Esophagus muscularis mucosa (tissue), 4 donors: ENCODE results near the gene CTNNA3. TPM values are rescaled to one million over a fixed set of nuclear protein-coding genes. Genes with fewer than 3 reads are reported as not detected.

Experiments
- DNase-seq: peaks from one replicate; pipeline ENCODE4 v3.0.0-alpha.2; 2017; ENCODE audit errors: extremely low spot score
- H3K27ac ChIP-seq, 4 donors: fragments of 200-600 bp; sonication (generic); replicated peaks in 1 of 4; 1 replicate in 3 of 4; 2 replicates in 1 of 4; pipeline ENCODE4 v1.5.1; 2016 to 2019; ENCODE audit warnings: mild to moderate bottlenecking in 1 of 4
- H3K27me3 ChIP-seq, 4 donors: fragments of 200-600 bp; sonication (generic); one replicate each; pipeline versions ENCODE4 v1.5.1 to v1.6.0; 2016 to 2019
- H3K36me3 ChIP-seq, 4 donors: fragments of 200-600 bp; sonication (generic); one replicate each; pipeline ENCODE4 v1.5.1; 2016 to 2019
- H3K4me1 ChIP-seq, 4 donors: fragments of 200-600 bp; sonication (generic); one replicate each; pipeline ENCODE4 v1.5.1; 2016 to 2019
- H3K4me3 ChIP-seq, 4 donors: fragments of 200-600 bp; sonication (generic); 1 replicate in 2 of 4; 2 replicates in 2 of 4; pipeline ENCODE4 v1.5.1; 2016 to 2019; ENCODE audit warnings: mild to moderate bottlenecking in 4 of 4, moderate library complexity in 1 of 4
- H3K9me3 ChIP-seq, 4 donors: fragments of 200-600 bp; sonication (generic); 1 replicate in 3 of 4; 2 replicates in 1 of 4; pipeline ENCODE4 v1.5.1; 2016 to 2019
- EP300 ChIP-seq: sonication (generic); formaldehyde crosslinking; IDR thresholded peaks from one replicate; pipeline ENCODE4 v1.6.1; 2017; ENCODE audit warnings: antibody characterized with exemption
- POLR2A ChIP-seq: fragments of 450-650 bp; IDR thresholded peaks from one replicate; pipeline ENCODE4 v1.6.1; 2017; ENCODE audit warnings: antibody characterized with exemption, moderate library complexity, mild to moderate bottlenecking, low read depth
- POLR2AphosphoS5 ChIP-seq, 2 donors: sonication (generic); formaldehyde crosslinking; IDR thresholded peaks; one replicate each; pipeline ENCODE4 v1.6.1; 2017; ENCODE audit warnings: antibody characterized with exemption in 2 of 2
- WGBS: methylation state at CpG from one replicate; pipeline ENCODE4 v1.1.5; 2018; 5-methylcytosine and 5-hydroxymethylcytosine counted together
- intact Hi-C: fragments of 100-400 bp; cut with DNase I; formaldehyde crosslinking; loops from one replicate; pipeline ENCODE4 v1.15.1; 2023
- total RNA-seq, 4 donors: library from RNA; depleted of rRNA; stranded (reverse); fragments of >200 nt; gene quantifications; one replicate each; pipeline versions ENCODE4 v1.1.0 to v1.2.1, GENCODE V29; 2016
- TF ChIP-seq, protein P1 (sequence below), 3 experiments: fragments of 200-600 bp in 2 of 3; fragments of 450-650 bp in 1 of 3; sonication (generic) in 2 of 3; IDR thresholded peaks; one replicate each; pipeline ENCODE4 v1.5.1; 2017 to 2019; ENCODE audit warnings: antibody characterized with exemption in 3 of 3, mild to moderate bottlenecking in 2 of 3, moderate library complexity in 1 of 3

The CTNNA3 gene
- total RNA-seq, 4 donors from 2014 or later = 5.1 to 27.8 (median 17.6) TPM

- TF ChIP-seq POLR2AphosphoS5 (IDR thresholded peaks at IDR 0.05) (no peak), EP300 (no peak), POLR2A (no peak)
- TF ChIP-seq, protein P1, sequence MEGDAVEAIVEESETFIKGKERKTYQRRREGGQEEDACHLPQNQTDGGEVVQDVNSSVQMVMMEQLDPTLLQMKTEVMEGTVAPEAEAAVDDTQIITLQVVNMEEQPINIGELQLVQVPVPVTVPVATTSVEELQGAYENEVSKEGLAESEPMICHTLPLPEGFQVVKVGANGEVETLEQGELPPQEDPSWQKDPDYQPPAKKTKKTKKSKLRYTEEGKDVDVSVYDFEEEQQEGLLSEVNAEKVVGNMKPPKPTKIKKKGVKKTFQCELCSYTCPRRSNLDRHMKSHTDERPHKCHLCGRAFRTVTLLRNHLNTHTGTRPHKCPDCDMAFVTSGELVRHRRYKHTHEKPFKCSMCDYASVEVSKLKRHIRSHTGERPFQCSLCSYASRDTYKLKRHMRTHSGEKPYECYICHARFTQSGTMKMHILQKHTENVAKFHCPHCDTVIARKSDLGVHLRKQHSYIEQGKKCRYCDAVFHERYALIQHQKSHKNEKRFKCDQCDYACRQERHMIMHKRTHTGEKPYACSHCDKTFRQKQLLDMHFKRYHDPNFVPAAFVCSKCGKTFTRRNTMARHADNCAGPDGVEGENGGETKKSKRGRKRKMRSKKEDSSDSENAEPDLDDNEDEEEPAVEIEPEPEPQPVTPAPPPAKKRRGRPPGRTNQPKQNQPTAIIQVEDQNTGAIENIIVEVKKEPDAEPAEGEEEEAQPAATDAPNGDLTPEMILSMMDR (IDR thresholded peaks at IDR 0.05) = no peak
- Histone ChIP-seq H3K4me3 (no peak overlapping the region), H3K9me3 (no peaks in the 10 kb centered on the region), H3K36me3 (no peaks in the 10 kb centered on the region), H3K27me3 (no peaks in the 10 kb centered on the region), H3K4me1 (no peaks in the 10 kb centered on the region), H3K27ac (no peak overlapping the region)
- intact Hi-C loops = no loop called here
- 35% methylated on average over 3 of the region's 3 CpGs for WGBS
- DNase-seq = no peak
Observed at GRCh38 chr10:67269828-67270227, 426.2 kb downstream of the CTNNA3 start.

DNA sequence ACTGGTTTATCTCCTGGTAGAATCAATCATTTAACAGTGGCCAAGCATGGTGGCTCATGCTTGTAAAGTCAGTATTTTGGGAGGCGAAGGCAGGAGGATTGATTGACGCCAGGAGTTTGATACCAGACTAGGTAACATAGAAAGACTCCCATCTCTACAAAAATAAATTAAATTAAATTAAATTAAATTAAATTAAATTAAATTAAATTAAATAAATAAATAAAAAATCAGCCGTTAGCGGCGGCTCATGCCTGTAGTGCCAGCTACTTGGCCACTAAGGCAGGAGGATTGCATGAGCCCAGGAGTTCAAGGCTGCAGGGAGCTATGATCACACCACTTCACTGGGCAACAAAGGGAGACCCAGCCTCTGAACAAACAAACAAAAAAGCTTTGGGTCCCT is 427.8 kb downstream of the CTNNA3 start:
- H3K4me3 ChIP-seq = no peak overlapping the region
- 96% methylated on average over 5 of the region's 5 CpGs for WGBS
- TF ChIP-seq, protein P1 (IDR thresholded peaks at IDR 0.05) = no peak
- TF ChIP-seq POLR2A (no peak), EP300 (no peak), POLR2AphosphoS5 (IDR thresholded peaks at IDR 0.05) (no peak)
- no peaks in the 10 kb centered on the region for H3K36me3 ChIP-seq
- no peaks in the 10 kb centered on the region for H3K4me1 ChIP-seq
- H3K27ac ChIP-seq = no peak overlapping the region
- no peak for DNase-seq
- intact Hi-C loops = no loop called here
- H3K9me3 ChIP-seq = no peaks in the 10 kb centered on the region
- no peaks in the 10 kb centered on the region for H3K27me3 ChIP-seq

GRCh38 chr10:67262675-67263074 is 433.3 kb downstream of the CTNNA3 start:
- WGBS = 63% methylated on average over 4 of the region's 4 CpGs
- H3K27me3 ChIP-seq = no peaks in the 10 kb centered on the region
- no peaks in the 10 kb centered on the region for H3K9me3 ChIP-seq
- DNase-seq = no peak
- H3K4me1 ChIP-seq = no peaks in the 10 kb centered on the region
- H3K36me3 ChIP-seq = no peaks in the 10 kb centered on the region
- H3K27ac ChIP-seq = no peak overlapping the region
- TF ChIP-seq POLR2A = no peak
- TF ChIP-seq, protein P1 (IDR thresholded peaks at IDR 0.05) = no peak
- no peak for TF ChIP-seq EP300
- TF ChIP-seq POLR2AphosphoS5 (IDR thresholded peaks at IDR 0.05) = no peak
- H3K4me3 ChIP-seq = no peak overlapping the region
- intact Hi-C loops = no loop called here

DNA sequence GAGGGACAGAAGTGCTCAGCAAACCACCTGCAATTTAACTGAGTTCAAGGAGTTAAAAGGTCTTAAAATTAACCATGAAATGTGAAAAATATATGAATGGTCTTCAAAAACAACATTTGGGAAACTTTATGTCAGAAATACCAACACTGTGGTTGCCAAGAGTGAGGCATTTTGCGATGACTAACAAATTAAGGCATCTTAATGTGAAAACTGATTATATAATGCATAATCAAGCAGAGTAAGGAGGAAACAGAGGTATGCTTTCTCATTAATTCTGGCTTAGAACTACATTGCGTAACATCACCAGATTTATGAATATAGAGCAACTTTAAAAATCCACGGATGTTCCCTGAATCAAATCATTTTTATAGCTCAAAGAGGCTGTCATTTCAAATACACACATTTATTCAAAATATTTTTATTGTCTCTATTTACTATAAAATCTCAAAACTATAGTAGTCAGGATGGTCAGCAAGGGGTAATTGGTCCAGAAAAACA is 434.6 kb downstream of the CTNNA3 start:
- Histone ChIP-seq H3K4me1 (no peaks in the 10 kb centered on the region), H3K4me3 (no peak overlapping the region), H3K27ac (no peak overlapping the region), H3K9me3 (no peaks in the 10 kb centered on the region), H3K27me3 (no peaks in the 10 kb centered on the region), H3K36me3 (no peaks in the 10 kb centered on the region)
- TF ChIP-seq POLR2A = no peak
- TF ChIP-seq POLR2AphosphoS5 (IDR thresholded peaks at IDR 0.05) = no peak
- TF ChIP-seq, protein P1 (IDR thresholded peaks at IDR 0.05) = no peak
- TF ChIP-seq EP300 = no peak
- WGBS = 90% methylated on average over 3 of the region's 3 CpGs
- intact Hi-C loops = no loop called here
- no peak for DNase-seq

- Histone ChIP-seq H3K4me1 (no peaks in the 10 kb centered on the region), H3K27me3 (no peaks in the 10 kb centered on the region), H3K27ac (no peak overlapping the region), H3K9me3 (no peaks in the 10 kb centered on the region), H3K36me3 (no peaks in the 10 kb centered on the region), H3K4me3 (no peak overlapping the region)
- no peak for DNase-seq
- WGBS = 93% methylated on average over 4 of the region's 4 CpGs
- no peak for TF ChIP-seq POLR2A
- no peak for TF ChIP-seq POLR2AphosphoS5 (IDR thresholded peaks at IDR 0.05)
- TF ChIP-seq EP300 = no peak
- TF ChIP-seq, protein P1 (IDR thresholded peaks at IDR 0.05) = no peak
- intact Hi-C loops = no loop called here
Observed at GRCh38 chr10:67259319-67259929, 436.6 kb downstream of the CTNNA3 start.
